HEK293 (cell line): ENCODE data around the gene B4GALNT1.
"Not testable (repeated sequence)": the region's sequence is repeated elsewhere in the genome, so short reads cannot be mapped to it uniquely, and the experiment has no call there.

Source experiments
- CTCF ChIA-PET: fragments of 350-600 bp; formaldehyde crosslinking; extraction: SDS; loops from one replicate; lab custom pipeline; 2021; ENCODE audit warnings: antibody characterized with exemption; lab: Yijun Ruan, JAX
- POLR2A ChIA-PET: fragments of 300-600 bp; formaldehyde crosslinking; extraction: SDS; loops from one replicate; lab custom pipeline; 2020; ENCODE audit warnings: antibody characterized with exemption, inconsistent platforms; lab: Yijun Ruan, JAX
- H3K27ac ChIP-seq: fragments of 200-500 bp; sonication (Bioruptor generic); 2 replicates; pipeline ENCODE4 v1.5.1; 2014; ENCODE audit warnings: low read depth, low read length, control low read depth, inconsistent platforms; ENCODE audit errors: extremely low read depth
- H3K36me3 ChIP-seq, 2 experiments: fragments of 200-500 bp in 1 of 2; sonication (Bioruptor generic) in 1 of 2; 1 replicate in 1 of 2; 2 replicates in 1 of 2; pipeline ENCODE4 v1.5.1; 2014 to 2017; ENCODE audit warnings: inconsistent platforms in 2 of 2, low read length in 2 of 2; ENCODE audit not compliant: control insufficient read depth in 2 of 2, insufficient read depth in 1 of 2
- H3K4me1 ChIP-seq: fragments of 200-500 bp; sonication (Bioruptor generic); 2 replicates; pipeline ENCODE4 v1.5.1; 2014; ENCODE audit warnings: mild to moderate bottlenecking, low read length, inconsistent platforms; ENCODE audit not compliant: control insufficient read depth, insufficient read depth
- H3K4me3 ChIP-seq: 2 replicates; pipeline ENCODE4 v1.5.1; 2011; ENCODE audit warnings: low read depth, mild to moderate bottlenecking, control low read depth, low read length, moderate library complexity
- H3K9me3 ChIP-seq: fragments of 200-500 bp; sonication (Bioruptor generic); 2 replicates; pipeline ENCODE4 v1.5.1; 2014; ENCODE audit warnings: low read depth, low read length, inconsistent platforms; ENCODE audit not compliant: control insufficient read depth, insufficient read depth
- GLIS2 ChIP-seq: fragments of 450-650 bp; formaldehyde crosslinking; IDR thresholded peaks from 2 replicates; pipeline ENCODE4 v1.5.1; 2016; ENCODE audit warnings: missing biosample characterization, missing genetic modification characterization
- OSR2 ChIP-seq: fragments of 450-650 bp; formaldehyde crosslinking; IDR thresholded peaks from 2 replicates; pipeline ENCODE4 v1.5.1; 2016; ENCODE audit warnings: missing biosample characterization, missing genetic modification characterization
- SCRT1 ChIP-seq: fragments of 450-650 bp; formaldehyde crosslinking; IDR thresholded peaks from 2 replicates; pipeline ENCODE4 v1.5.1; 2016; ENCODE audit warnings: missing biosample characterization, missing genetic modification characterization, borderline replicate concordance
- SCRT2 ChIP-seq: fragments of 450-650 bp; formaldehyde crosslinking; IDR thresholded peaks from 2 replicates; pipeline ENCODE4 v1.5.1; 2016; ENCODE audit warnings: missing biosample characterization, missing genetic modification characterization
- SP2 ChIP-seq: fragments of 450-650 bp; formaldehyde crosslinking; IDR thresholded peaks from 2 replicates; pipeline ENCODE4 v1.5.1; 2016; ENCODE audit warnings: missing biosample characterization, missing genetic modification characterization
- SP3 ChIP-seq: fragments of 450-650 bp; formaldehyde crosslinking; IDR thresholded peaks from 2 replicates; pipeline ENCODE4 v1.5.1; 2016; ENCODE audit warnings: missing biosample characterization, missing genetic modification characterization
- WT1 ChIP-seq: fragments of 450-650 bp; formaldehyde crosslinking; IDR thresholded peaks from 2 replicates; pipeline ENCODE4 v1.5.1; 2016; ENCODE audit warnings: missing biosample characterization, missing genetic modification characterization
- ZBTB44 ChIP-seq: fragments of 450-650 bp; IDR thresholded peaks from 2 replicates; pipeline ENCODE4 v1.5.1; 2018; ENCODE audit warnings: missing biosample characterization, mild to moderate bottlenecking, missing genetic modification characterization
- ZBTB48 ChIP-seq: fragments of 450-650 bp; formaldehyde crosslinking; IDR thresholded peaks from 2 replicates; pipeline ENCODE4 v1.5.1; 2016; ENCODE audit warnings: missing biosample characterization, missing genetic modification characterization
- ZNF132 ChIP-seq: fragments of 450-650 bp; formaldehyde crosslinking; IDR thresholded peaks from 2 replicates; pipeline ENCODE4 v1.5.1; 2017; ENCODE audit warnings: missing biosample characterization, missing genetic modification characterization, borderline replicate concordance
- ZNF366 ChIP-seq: fragments of 450-650 bp; formaldehyde crosslinking; conservative IDR thresholded peaks from 2 replicates; pipeline ENCODE4 v1.5.1; 2016; ENCODE audit warnings: missing biosample characterization, missing genetic modification characterization
- ZNF398 ChIP-seq: fragments of 450-650 bp; formaldehyde crosslinking; IDR thresholded peaks from 2 replicates; pipeline ENCODE4 v1.5.1; 2017; ENCODE audit warnings: missing biosample characterization, missing genetic modification characterization
- ZNF610 ChIP-seq: fragments of 450-650 bp; formaldehyde crosslinking; IDR thresholded peaks from 2 replicates; pipeline ENCODE4 v1.5.1; 2016; ENCODE audit warnings: missing biosample characterization, missing genetic modification characterization, borderline replicate concordance
- ZNF654 ChIP-seq: fragments of 450-650 bp; formaldehyde crosslinking; IDR thresholded peaks from 2 replicates; pipeline ENCODE4 v1.5.1; 2016; ENCODE audit warnings: low read depth, missing biosample characterization, missing genetic modification characterization
- ZNF664 ChIP-seq: fragments of 450-650 bp; formaldehyde crosslinking; IDR thresholded peaks from 2 replicates; pipeline ENCODE4 v1.5.1; 2016; ENCODE audit warnings: missing biosample characterization, missing genetic modification characterization
- ZNF692 ChIP-seq: fragments of 450-650 bp; formaldehyde crosslinking; IDR thresholded peaks from 2 replicates; pipeline ENCODE4 v1.5.1; 2016; ENCODE audit warnings: missing biosample characterization, missing genetic modification characterization
- ZNF76 ChIP-seq: fragments of 450-650 bp; formaldehyde crosslinking; IDR thresholded peaks from 2 replicates; pipeline ENCODE4; 2016; ENCODE audit warnings: low read depth, missing biosample characterization, missing genetic modification characterization, borderline replicate concordance
- ZNF785 ChIP-seq: fragments of 450-650 bp; formaldehyde crosslinking; IDR thresholded peaks from 2 replicates; pipeline ENCODE4 v1.5.1; 2016; ENCODE audit warnings: missing biosample characterization, missing genetic modification characterization
- ZNF830 ChIP-seq: fragments of 450-650 bp; IDR thresholded peaks from 2 replicates; pipeline ENCODE4 v1.5.0; 2018; ENCODE audit warnings: missing biosample characterization, missing genetic modification characterization, low read depth, mild to moderate bottlenecking, moderate library complexity
- ZSCAN5A ChIP-seq: fragments of 450-650 bp; formaldehyde crosslinking; IDR thresholded peaks from 2 replicates; pipeline ENCODE4 v1.5.1; 2016; ENCODE audit warnings: missing biosample characterization, missing genetic modification characterization

B4GALNT1 gene

GRCh38 chr12:57637364-57637763 lies 4.4 kb upstream of the B4GALNT1 start:
- CTCF ChIA-PET: interaction anchor here (0.7 to 2.7 kb wide), 4 partner anchors 21 to 269 kb away, joined by 3 to 17 read pairs (median 6); no protein-coding TSS in a partner anchor

GRCh38 chr12:57636731-57637130 lies 3.7 kb upstream of the B4GALNT1 start:
- H3K9me3 ChIP-seq, H3K4me3 ChIP-seq, H3K36me3 ChIP-seq, H3K4me1 ChIP-seq, POLR2A ChIA-PET, H3K27ac ChIP-seq: not testable (repeated sequence)
- CTCF ChIA-PET: interaction anchor here (0.6 to 2.7 kb wide), 4 partner anchors 54 to 1507 kb away, joined by 3 to 17 read pairs (median 4); no protein-coding TSS in a partner anchor

More at GRCh38 chr12:57637364-57637763, 4.4 kb upstream of the B4GALNT1 start:
- POLR2A ChIA-PET: no interaction called here
- Histone ChIP-seq H3K27ac (no peak overlapping the region), H3K4me3 (no peak overlapping the region)
- no peak for TF ChIP-seq ZNF692
- peak; percentile 58; the same call in 1 of the 2 replicates for TF ChIP-seq SCRT1 (tag by site-specific recombination)
- no peak for TF ChIP-seq ZNF76 (tag by site-specific recombination)
- TF ChIP-seq ZNF664 (tag by site-specific recombination): no peak
- no peak for TF ChIP-seq ZNF785
- peak; percentile 67 for TF ChIP-seq SCRT2
- no peak for TF ChIP-seq ZSCAN5A
- TF ChIP-seq ZNF654 (tag by site-specific recombination): 0 out of 2 replicates have a peak, but pooled peaks have one; percentile 3
- TF ChIP-seq, all 188 proteins: peak for 3
- Histone ChIP-seq H3K4me1 (no peaks in the 10 kb centered on the region), H3K36me3 (no peaks in the 10 kb centered on the region), H3K9me3 (no peaks in the 10 kb centered on the region)

- peak overlapping the region; percentile 47 for H3K4me3 ChIP-seq
- no peaks in the 10 kb centered on the region for H3K4me1 ChIP-seq
- no peaks in the 10 kb centered on the region for H3K9me3 ChIP-seq
- peaks cover 0 to 13% of the 10 kb centered on the region in 2 experiments; a peak in 1 of 3 replicates for H3K36me3 ChIP-seq
- H3K27ac ChIP-seq: no peak overlapping the region; the same call in 1 of the 2 replicates
- CTCF ChIA-PET: interaction anchor here (0.6 to 2.3 kb wide), 20 partner anchors 10 to 101 kb away, joined by 3 to 31 read pairs (median 6); partner anchors contain the start of gene OS9
- POLR2A ChIA-PET: interaction anchor here (0.6 to 1.2 kb wide), 4 partner anchors 40 to 57 kb away, joined by 3 to 4 read pairs (median 4); no protein-coding TSS in a partner anchor
- no peak for TF ChIP-seq OSR2 (tag by site-specific recombination)
- peak; percentile 46 for TF ChIP-seq SP2 (tag by site-specific recombination)
- no peak for TF ChIP-seq ZBTB48 (tag by site-specific recombination)
- peak; percentile 82; the same call in 1 of the 2 replicates for TF ChIP-seq GLIS2 (tag by site-specific recombination)
- 0 out of 2 replicates have a peak, but pooled peaks have one; percentile 11 for TF ChIP-seq WT1 (tag by site-specific recombination)
- TF ChIP-seq SP3 (tag by site-specific recombination): peak; percentile 62
- TF ChIP-seq ZNF398: peak; percentile 20; the same call in 1 of the 2 replicates
- TF ChIP-seq ZNF132 (tag by site-specific recombination): no peak
- TF ChIP-seq ZNF610 (tag by site-specific recombination): no peak
- TF ChIP-seq ZNF830 (tag by site-specific recombination): no peak
- TF ChIP-seq ZNF366: 0 out of 2 replicates have a peak, but pooled peaks have one; percentile 11
- TF ChIP-seq ZBTB44 (tag by site-specific recombination): no peak
- TF ChIP-seq, all 188 proteins: peak for 6
Measured at GRCh38 chr12:57632073-57632957, 686 bp downstream of the B4GALNT1 start.
